Muscle of leg (tissue), 11 donors: ENCODE results near the gene DOCK7. TPM values are rescaled to one million over a fixed set of nuclear protein-coding genes. Genes with fewer than 3 reads are reported as not detected.
"Not testable (repeated sequence)": the region's sequence is repeated elsewhere in the genome, so short reads cannot be mapped to it uniquely, and the experiment has no call there.

ENCODE experiments used
- DNase-seq: peaks from one replicate; pipeline ENCODE4 v3.0.0; 2013
- H3K27ac ChIP-seq: one replicate; pipeline ENCODE4 v1.5.1; 2013; ENCODE audit warnings: mild to moderate bottlenecking, low read length, control low read depth
- H3K27me3 ChIP-seq: one replicate; pipeline ENCODE4 v1.6.1; 2013; ENCODE audit warnings: low read length; ENCODE audit not compliant: control insufficient read depth, insufficient read depth
- H3K36me3 ChIP-seq: one replicate; pipeline ENCODE4 v1.6.1; 2013; ENCODE audit warnings: low read length; ENCODE audit not compliant: control insufficient read depth, insufficient read depth
- H3K4me1 ChIP-seq: one replicate; pipeline ENCODE4 v1.6.1; 2013; ENCODE audit warnings: low read length; ENCODE audit not compliant: control insufficient read depth, insufficient read depth
- H3K4me3 ChIP-seq: one replicate; pipeline ENCODE4 v1.5.1; 2013; ENCODE audit warnings: low read length, control low read depth
- H3K9me3 ChIP-seq: replicated peaks from 2 replicates; pipeline ENCODE4 v1.6.1; 2013; ENCODE audit warnings: low read depth, low read length; ENCODE audit not compliant: control insufficient read depth
- WGBS: methylation state at CpG from one replicate; pipeline ENCODE4 v1.1.5; 2013; ENCODE audit warnings: missing lambda C conversion rate; ENCODE audit not compliant: insufficient coverage; 5-methylcytosine and 5-hydroxymethylcytosine counted together
- polyA plus RNA-seq, 8 donors: library from polyadenylated mRNA; unstranded; fragments of 120-200 nt; gene quantifications; one replicate each; pipeline versions ENCODE4 v1.2.1 to v1.2.3, GENCODE V29; 2013; ENCODE audit warnings: inconsistent platforms in 1 of 8, low replicate concordance in 1 of 8; ENCODE audit not compliant: insufficient read length in 8 of 8, insufficient read depth in 1 of 8
- total RNA-seq: library from RNA; stranded (reverse); fragments of 120-200 nt; gene quantifications from one replicate; pipeline ENCODE4 v1.2.4, GENCODE V29; 2013

DOCK7 gene
- total and polyA plus RNA-seq, 9 donors: 28.8 to 43.8 (median 36.1) TPM

- no peaks in the 10 kb centered on the region for H3K9me3 ChIP-seq
- no peak overlapping the region for H3K4me3 ChIP-seq
- 94% methylated on average over 2 of the region's 4 CpGs for WGBS
- H3K36me3 ChIP-seq: no peaks in the 10 kb centered on the region
- no peak overlapping the region for H3K27ac ChIP-seq
- no peaks in the 10 kb centered on the region for H3K27me3 ChIP-seq
- H3K4me1 ChIP-seq: peaks cover 7% of the 10 kb centered on the region
- DNase-seq: no peak
Observed at GRCh38 chr1:62693123-62693522, 4.9 kb upstream of the DOCK7 start.

- Histone ChIP-seq H3K27me3 (no peaks in the 10 kb centered on the region), H3K9me3 (no peaks in the 10 kb centered on the region), H3K36me3 (no peaks in the 10 kb centered on the region), H3K4me1 (peaks cover 11% of the 10 kb centered on the region), H3K27ac (no peak overlapping the region), H3K4me3 (no peak overlapping the region)
- no CpG with 5 or more reads among the region's 2 CpGs for WGBS
- no peak for DNase-seq
Observed at GRCh38 chr1:62691062-62691844, 3.1 kb upstream of the DOCK7 start.

GRCh38 chr1:62689524-62689923 is 1.3 kb upstream of the DOCK7 start:
- H3K4me1 ChIP-seq: peaks cover 15% of the 10 kb centered on the region
- no peak overlapping the region for H3K27ac ChIP-seq
- no peaks in the 10 kb centered on the region for H3K9me3 ChIP-seq
- no peaks in the 10 kb centered on the region for H3K27me3 ChIP-seq
- WGBS: no CpG with 5 or more reads among the region's 1 CpG
- no peak for DNase-seq
- no peak overlapping the region for H3K4me3 ChIP-seq
- no peaks in the 10 kb centered on the region for H3K36me3 ChIP-seq

- WGBS: 0% methylated on average over 7 of the region's 10 CpGs
- Histone ChIP-seq H3K27ac (peak overlapping the region; percentile 75), H3K4me1 (peaks cover 15% of the 10 kb centered on the region), H3K36me3 (no peaks in the 10 kb centered on the region), H3K9me3 (no peaks in the 10 kb centered on the region), H3K4me3 (peak overlapping the region; percentile 90), H3K27me3 (no peaks in the 10 kb centered on the region)
- DNase-seq: no peak
Observed at GRCh38 chr1:62688687-62689085, 500 bp upstream of the DOCK7 start.

- peak; percentile 75 for DNase-seq
- H3K27me3 ChIP-seq: no peaks in the 10 kb centered on the region
- H3K27ac ChIP-seq: peak overlapping the region; percentile 89
- peak overlapping the region; percentile 90 for H3K4me3 ChIP-seq
- peaks cover 15% of the 10 kb centered on the region for H3K4me1 ChIP-seq
- no peaks in the 10 kb centered on the region for H3K36me3 ChIP-seq
- WGBS: 0% methylated on average over 24 of the region's 33 CpGs
- no peaks in the 10 kb centered on the region for H3K9me3 ChIP-seq
Observed at GRCh38 chr1:62687421-62687902, 724 bp downstream of the DOCK7 start.

- H3K9me3 ChIP-seq: no peaks in the 10 kb centered on the region
- H3K4me1 ChIP-seq: peaks cover 15% of the 10 kb centered on the region
- H3K27ac ChIP-seq: no peak overlapping the region
- no peaks in the 10 kb centered on the region for H3K36me3 ChIP-seq
- H3K4me3 ChIP-seq: no peak overlapping the region
- no CpG with 5 or more reads among the region's 7 CpGs for WGBS
- no peak for DNase-seq
- H3K27me3 ChIP-seq: no peaks in the 10 kb centered on the region
Observed at GRCh38 chr1:62686822-62687221, 1.4 kb downstream of the DOCK7 start.

GRCh38 chr1:62685431-62685859 is 2.7 kb downstream of the DOCK7 start:
- no peak for DNase-seq
- 77% methylated on average over 2 of the region's 3 CpGs for WGBS
- H3K9me3 ChIP-seq: no peaks in the 10 kb centered on the region
- H3K27ac ChIP-seq: no peak overlapping the region
- H3K4me3 ChIP-seq: no peak overlapping the region
- H3K27me3 ChIP-seq: no peaks in the 10 kb centered on the region
- no peaks in the 10 kb centered on the region for H3K36me3 ChIP-seq
- H3K4me1 ChIP-seq: peaks cover 9% of the 10 kb centered on the region

GRCh38 chr1:62682531-62682930 is 5.7 kb downstream of the DOCK7 start:
- Histone ChIP-seq H3K27me3 (no peaks in the 10 kb centered on the region), H3K4me1 (peaks cover 7% of the 10 kb centered on the region), H3K4me3 (no peak overlapping the region), H3K36me3 (no peaks in the 10 kb centered on the region), H3K27ac (no peak overlapping the region), H3K9me3 (no peaks in the 10 kb centered on the region)
- peak; percentile 7 for DNase-seq

GRCh38 chr1:62680992-62681391 is 7.2 kb downstream of the DOCK7 start:
- H3K9me3 ChIP-seq, H3K36me3 ChIP-seq, H3K4me3 ChIP-seq, H3K27me3 ChIP-seq, H3K4me1 ChIP-seq, H3K27ac ChIP-seq, DNase-seq: not testable (repeated sequence)
- WGBS: no CpG with 5 or more reads among the region's 2 CpGs

- H3K4me3 ChIP-seq, H3K36me3 ChIP-seq, H3K27me3 ChIP-seq, H3K9me3 ChIP-seq, H3K27ac ChIP-seq, DNase-seq, H3K4me1 ChIP-seq: not testable (repeated sequence)
- WGBS: no CpG with 5 or more reads among the region's 2 CpGs
Observed at GRCh38 chr1:62677822-62678221, 10.4 kb downstream of the DOCK7 start.
